HG02943 (cell line): ENCODE measurements around the gene PDE4D.
"Not testable (repeated sequence)": the region's sequence is repeated elsewhere in the genome, so short reads cannot be mapped to it uniquely, and the experiment has no call there.

Source experiments
- ATAC-seq: cut with Tn5 transposase; IDR thresholded peaks from one replicate; pipeline ENCODE4 v1.9.1; 2021; ENCODE audit warnings: mild to moderate bottlenecking, low read depth, moderate library complexity; ENCODE audit not compliant: unreplicated experiment

The PDE4D gene

GRCh38 chr5:59748036-59748663 lies 145.4 kb downstream of the PDE4D start:
- not testable (repeated sequence) for ATAC-seq

- ATAC-seq, result no peak
Observed at GRCh38 chr5:59746241-59746765, 147.2 kb downstream of the PDE4D start.

GRCh38 chr5:59745415-59745863 lies 148.1 kb downstream of the PDE4D start:
- ATAC-seq, result no peak

- no peak for ATAC-seq
Observed at GRCh38 chr5:59744531-59744992, 149.0 kb downstream of the PDE4D start.

GRCh38 chr5:59741599-59741998 lies 151.9 kb downstream of the PDE4D start:
- no peak for ATAC-seq

GRCh38 chr5:59738024-59738423 lies 155.5 kb downstream of the PDE4D start:
- ATAC-seq, result no peak

GRCh38 chr5:59732806-59733205 lies 160.7 kb downstream of the PDE4D start:
- ATAC-seq, result no peak

- ATAC-seq, result no peak
Observed at GRCh38 chr5:59732301-59732700, 161.2 kb downstream of the PDE4D start.

GRCh38 chr5:59731809-59732208 lies 161.7 kb downstream of the PDE4D start:
- no peak for ATAC-seq

GRCh38 chr5:59729820-59730219 lies 163.7 kb downstream of the PDE4D start:
- no peak for ATAC-seq

- no peak for ATAC-seq
Observed at GRCh38 chr5:59729357-59729756, 164.2 kb downstream of the PDE4D start.

- ATAC-seq, result no peak
Observed at GRCh38 chr5:59728356-59728755, 165.2 kb downstream of the PDE4D start.

- no peak for ATAC-seq
Observed at GRCh38 chr5:59727186-59727585, 166.3 kb downstream of the PDE4D start.

- ATAC-seq, result no peak
Observed at GRCh38 chr5:59725392-59725767, 168.1 kb downstream of the PDE4D start.

- no peak for ATAC-seq
Observed at GRCh38 chr5:59724482-59725391, 168.8 kb downstream of the PDE4D start.

- ATAC-seq, result no peak
Observed at GRCh38 chr5:59722874-59723273, 170.7 kb downstream of the PDE4D start.

GRCh38 chr5:59721741-59722140 lies 171.8 kb downstream of the PDE4D start:
- no peak for ATAC-seq

GRCh38 chr5:59720063-59720462 lies 173.5 kb downstream of the PDE4D start:
- no peak for ATAC-seq

GRCh38 chr5:59716966-59717500 lies 176.5 kb downstream of the PDE4D start:
- no peak for ATAC-seq

- ATAC-seq, result no peak
Observed at GRCh38 chr5:59716029-59716428, 177.5 kb downstream of the PDE4D start.

- ATAC-seq, result no peak
Observed at GRCh38 chr5:59715228-59715627, 178.3 kb downstream of the PDE4D start.
